PC-3 (cell line): Measurements from ENCODE around the gene ZNF334. TPM values are rescaled to one million over a fixed set of nuclear protein-coding genes. Genes with fewer than 3 reads are reported as not detected.

Source experiments
- ATAC-seq: fragments of 200-7000 bp; cut with Tn5 transposase; 2 replicates; pipeline ENCODE4 v1.9.1; 2020; ENCODE audit warnings: mild to moderate bottlenecking, moderate library complexity
- BruUV-seq: library from RNA; stranded (reverse); fragments of 400-500 nt; replicated peaks from 2 replicates; lab custom pipeline; 2021; lab: Mats Ljungman, UMichigan
- CTCF ChIA-PET: fragments of 300-600 bp; sonication (Branson Sonifier 250); formaldehyde crosslinking; loops from one replicate; lab custom pipeline; 2022; ENCODE audit warnings: antibody characterized with exemption; lab: Charles Lee
- POLR2A ChIA-PET: fragments of 300-600 bp; sonication (Branson Sonifier 250); formaldehyde crosslinking; loops from one replicate; lab custom pipeline; 2022; ENCODE audit warnings: antibody characterized with exemption; ENCODE audit not compliant: unreplicated experiment; lab: Charles Lee
- DNase-seq: peaks from one replicate; pipeline ENCODE4 v3.0.0-alpha.2; 2015
- H2AFZ ChIP-seq: fragments of 300-600 bp; sonication (generic); 2 replicates; pipeline ENCODE4 v1.6.0; 2016; ENCODE audit warnings: antibody characterized with exemption, low read length
- H3F3A ChIP-seq: fragments of 300-600 bp; sonication (generic); one replicate; pipeline ENCODE4 v1.6.0; 2017; ENCODE audit warnings: antibody characterized with exemption, low read length, control low read depth, mild to moderate bottlenecking; ENCODE audit not compliant: unreplicated experiment
- H3K27ac ChIP-seq: fragments of 300-600 bp; sonication (generic); 2 replicates; pipeline ENCODE4 v1.5.1; 2016; ENCODE audit warnings: mild to moderate bottlenecking, low read length
- H3K27me3 ChIP-seq: fragments of 300-600 bp; sonication (generic); 2 replicates; pipeline ENCODE4 v1.6.1; 2016; ENCODE audit warnings: low read length, mixed read lengths
- H3K36me3 ChIP-seq: fragments of 300-600 bp; sonication (generic); 2 replicates; pipeline ENCODE4 v1.6.1; 2016; ENCODE audit warnings: low read depth, mixed run types, low read length, mixed read lengths
- H3K4me1 ChIP-seq: fragments of 300-600 bp; sonication (generic); 2 replicates; pipeline ENCODE4 v1.5.1; 2016; ENCODE audit warnings: low read length; ENCODE audit not compliant: insufficient read depth
- H3K4me2 ChIP-seq: fragments of 300-600 bp; sonication (generic); 2 replicates; pipeline ENCODE4 v1.6.0; 2016; ENCODE audit warnings: low read length
- H3K4me3 ChIP-seq: fragments of 300-600 bp; sonication (generic); 2 replicates; pipeline ENCODE4 v1.5.1; 2016; ENCODE audit warnings: mild to moderate bottlenecking, low read length, mixed read lengths
- H3K79me2 ChIP-seq: fragments of 300-600 bp; sonication (generic); 2 replicates; pipeline ENCODE4 v1.6.1; 2017; ENCODE audit warnings: low read length, mixed read lengths
- H3K9ac ChIP-seq: fragments of 300-600 bp; sonication (generic); 2 replicates; pipeline ENCODE4 v1.6.0; 2016; ENCODE audit warnings: mild to moderate bottlenecking, low read length
- H3K9me2 ChIP-seq: fragments of 300-600 bp; sonication (generic); replicated peaks from 2 replicates; pipeline ENCODE4 v1.6.1; 2016; ENCODE audit warnings: mixed run types, low read length, mixed read lengths
- H3K9me3 ChIP-seq: fragments of 300-600 bp; sonication (generic); 2 replicates; pipeline ENCODE4 v1.6.1; 2016; ENCODE audit warnings: low read length, mixed read lengths
- H4K20me1 ChIP-seq: fragments of 300-600 bp; sonication (generic); 2 replicates; pipeline ENCODE4 v1.6.1; 2016; ENCODE audit warnings: low read length, mixed read lengths
- CTCF ChIP-seq: fragments of 300-600 bp; sonication (generic); conservative IDR thresholded peaks from 2 replicates; pipeline ENCODE4 v1.5.1; 2017; ENCODE audit warnings: antibody characterized with exemption, low read depth, mild to moderate bottlenecking, low read length
- EZH2 ChIP-seq: fragments of 300-600 bp; sonication (generic); IDR thresholded peaks from one replicate; pipeline ENCODE4 v1.6.1; 2017; ENCODE audit warnings: antibody characterized with exemption, mild to moderate bottlenecking, low read length; ENCODE audit not compliant: unreplicated experiment
- EZH2phosphoT487 ChIP-seq: fragments of 300-600 bp; sonication (generic); IDR thresholded peaks from 2 replicates; pipeline ENCODE4 v1.6.1; 2018; ENCODE audit warnings: mild to moderate bottlenecking, antibody characterized with exemption, low read length, borderline replicate concordance
- intact Hi-C: fragments of 100-400 bp; cut with micrococcal nuclease; formaldehyde crosslinking; loops from 2 replicates; pipeline ENCODE4 v1.9.0; 2023
- total RNA-seq: library from RNA; depleted of rRNA; stranded (reverse); fragments of >200 nt; gene quantifications from 2 replicates; pipeline ENCODE4 v1.2.3, GENCODE V29; 2014

The ZNF334 gene
- total RNA-seq, 1 experiment from 2014 or later = 0.58 TPM

- no peaks in the 10 kb centered on the region for H4K20me1 ChIP-seq
Measured at GRCh38 chr20:46562009-46562372, 48.6 kb upstream of the ZNF334 start.

GRCh38 chr20:46559685-46560440 lies 46.5 kb upstream of the ZNF334 start:
- Histone ChIP-seq H3K4me3 (no peak overlapping the region), H3K9me2 (no peaks in the 10 kb centered on the region), H3K9ac (no peak overlapping the region), H3K4me1 (peaks cover 30% of the 10 kb centered on the region), H3K27ac (no peak overlapping the region), H3F3A (no peaks in the 10 kb centered on the region), H3K79me2 (no peaks in the 10 kb centered on the region), H4K20me1 (no peaks in the 10 kb centered on the region), H3K4me2 (no peak overlapping the region), H3K27me3 (no peaks in the 10 kb centered on the region), H3K9me3 (no peaks in the 10 kb centered on the region), H3K36me3 (no peaks in the 10 kb centered on the region), H2AFZ (no peak overlapping the region)
- intact Hi-C loops = no loop called here
- ATAC-seq (no peak), DNase-seq (no peak)
- POLR2A ChIA-PET = no interaction called here
- BruUV-seq = no TSS peak
- TF ChIP-seq CTCF (0 out of 2 replicates have a peak, but pooled peaks have one; percentile 25), EZH2 (no peak)
- CTCF ChIA-PET = no interaction called here

More at GRCh38 chr20:46562009-46562372, 48.6 kb upstream of the ZNF334 start:
- Histone ChIP-seq H3K79me2 (no peaks in the 10 kb centered on the region), H2AFZ (peak overlapping the region; percentile 85), H3K4me1 (peaks cover 38% of the 10 kb centered on the region), H3K4me3 (peak overlapping the region; percentile 39; the same call in 1 of the 2 replicates), H3K9me3 (no peaks in the 10 kb centered on the region), H3K9me2 (no peaks in the 10 kb centered on the region), H3K36me3 (no peaks in the 10 kb centered on the region), H3K27me3 (no peaks in the 10 kb centered on the region), H3K27ac (no peak overlapping the region), H3F3A (no peaks in the 10 kb centered on the region), H3K4me2 (peak overlapping the region; percentile 67), H3K9ac (no peak overlapping the region)
- DNase-seq (no peak), ATAC-seq (no peak)
- BruUV-seq = no TSS peak
- POLR2A ChIA-PET = no interaction called here
- CTCF ChIA-PET = no interaction called here
- intact Hi-C loops = loop anchor here (2.0 kb wide), 1 partner anchor 119 kb away; no protein-coding TSS in a partner anchor
- TF ChIP-seq CTCF (no peak), EZH2phosphoT487 (no peak), EZH2 (no peak)

GRCh38 chr20:46559001-46559400 lies 45.6 kb upstream of the ZNF334 start:
- ChIA-PET POLR2A (no interaction called here), CTCF (no interaction called here)
- Histone ChIP-seq H3K36me3 (no peaks in the 10 kb centered on the region), H3K4me2 (no peak overlapping the region), H4K20me1 (no peaks in the 10 kb centered on the region), H3K79me2 (no peaks in the 10 kb centered on the region), H3K4me3 (no peak overlapping the region), H3F3A (no peaks in the 10 kb centered on the region), H3K9me3 (no peaks in the 10 kb centered on the region), H3K9me2 (no peaks in the 10 kb centered on the region), H2AFZ (no peak overlapping the region), H3K9ac (no peak overlapping the region), H3K27me3 (no peaks in the 10 kb centered on the region), H3K27ac (no peak overlapping the region), H3K4me1 (peaks cover 22% of the 10 kb centered on the region)
- DNase-seq (no peak), ATAC-seq (no peak)
- BruUV-seq = no TSS peak
- TF ChIP-seq EZH2phosphoT487 = no peak
- no peak for TF ChIP-seq EZH2
- TF ChIP-seq CTCF = no peak
- intact Hi-C loops = no loop called here
